Measurements from ENCODE around the gene ZBTB25. TPM values are rescaled to one million over a fixed set of nuclear protein-coding genes. Genes with fewer than 3 reads are reported as not detected.
"Not testable (repeated sequence)": the region's sequence is repeated elsewhere in the genome, so short reads cannot be mapped to it uniquely, and the experiment has no call there.

The ZBTB25 gene
- total and polyA plus RNA-seq, 2 experiments from 2014 or later, result 11.3 to 13.3 TPM

- Histone ChIP-seq H3K27me3 (no peaks in the 10 kb centered on the region), H3K4me3 (no peak overlapping the region), H3K9me3 (ENCODE audit: low read depth) (no peaks in the 10 kb centered on the region), H3K27ac (no peak overlapping the region), H3K4me1 (ENCODE audit: low read depth) (no peaks in the 10 kb centered on the region), H3K36me3 (peaks cover 17% of the 10 kb centered on the region)
- no peak for DNase-seq (ENCODE audit: low read depth in 1 of 2, low spot score in 1 of 2)
- TF ChIP-seq, protein P1, sequence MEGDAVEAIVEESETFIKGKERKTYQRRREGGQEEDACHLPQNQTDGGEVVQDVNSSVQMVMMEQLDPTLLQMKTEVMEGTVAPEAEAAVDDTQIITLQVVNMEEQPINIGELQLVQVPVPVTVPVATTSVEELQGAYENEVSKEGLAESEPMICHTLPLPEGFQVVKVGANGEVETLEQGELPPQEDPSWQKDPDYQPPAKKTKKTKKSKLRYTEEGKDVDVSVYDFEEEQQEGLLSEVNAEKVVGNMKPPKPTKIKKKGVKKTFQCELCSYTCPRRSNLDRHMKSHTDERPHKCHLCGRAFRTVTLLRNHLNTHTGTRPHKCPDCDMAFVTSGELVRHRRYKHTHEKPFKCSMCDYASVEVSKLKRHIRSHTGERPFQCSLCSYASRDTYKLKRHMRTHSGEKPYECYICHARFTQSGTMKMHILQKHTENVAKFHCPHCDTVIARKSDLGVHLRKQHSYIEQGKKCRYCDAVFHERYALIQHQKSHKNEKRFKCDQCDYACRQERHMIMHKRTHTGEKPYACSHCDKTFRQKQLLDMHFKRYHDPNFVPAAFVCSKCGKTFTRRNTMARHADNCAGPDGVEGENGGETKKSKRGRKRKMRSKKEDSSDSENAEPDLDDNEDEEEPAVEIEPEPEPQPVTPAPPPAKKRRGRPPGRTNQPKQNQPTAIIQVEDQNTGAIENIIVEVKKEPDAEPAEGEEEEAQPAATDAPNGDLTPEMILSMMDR (IDR thresholded peaks at IDR 0.05; ENCODE audit: low read depth, low read length), result no peak
Measured at GRCh38 chr14:64520699-64521098, 17.1 kb upstream of the ZBTB25 start.

GRCh38 chr14:64518229-64518628, 14.6 kb upstream of the ZBTB25 start:
- H3K4me1 ChIP-seq (ENCODE audit: low read depth), result peaks cover 5% of the 10 kb centered on the region
- no peak overlapping the region for H3K4me3 ChIP-seq
- no peaks in the 10 kb centered on the region for H3K27me3 ChIP-seq
- TF ChIP-seq, protein P1 (IDR thresholded peaks at IDR 0.05; ENCODE audit: low read depth, low read length), result no peak
- no peaks in the 10 kb centered on the region for H3K9me3 ChIP-seq (ENCODE audit: low read depth)
- peaks cover 13% of the 10 kb centered on the region for H3K36me3 ChIP-seq
- no peak for DNase-seq (ENCODE audit: low read depth in 1 of 2, low spot score in 1 of 2)
- no peak overlapping the region for H3K27ac ChIP-seq

DNA sequence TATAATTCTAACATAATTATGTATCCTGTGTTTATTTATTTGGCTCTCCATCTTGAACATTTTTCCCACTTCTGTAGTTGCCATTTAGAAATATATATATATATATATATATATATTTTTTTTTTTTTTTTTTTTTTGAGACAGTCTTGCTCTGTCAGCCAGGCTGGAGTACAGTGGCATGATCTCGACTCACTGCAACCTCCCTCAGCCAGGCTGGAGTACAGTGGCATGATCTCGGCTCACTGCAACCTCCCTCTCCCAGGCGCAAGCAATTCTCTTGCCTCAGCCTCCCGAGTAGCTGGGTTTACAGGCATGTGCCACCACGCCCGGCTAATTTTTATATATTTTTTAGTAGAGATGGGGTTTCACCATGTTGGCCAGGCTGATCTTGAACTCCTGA, 14.0 kb upstream of the ZBTB25 start:
- not testable (repeated sequence) for H3K27ac ChIP-seq; H3K4me1 ChIP-seq (ENCODE audit: low read depth); H3K4me3 ChIP-seq; DNase-seq (ENCODE audit: low read depth in 1 of 2, low spot score in 1 of 2); H3K9me3 ChIP-seq (ENCODE audit: low read depth); H3K27me3 ChIP-seq
- peaks cover 12% of the 10 kb centered on the region for H3K36me3 ChIP-seq

- H3K4me3 ChIP-seq, result no peak overlapping the region
- DNase-seq (ENCODE audit: low read depth in 1 of 2, low spot score in 1 of 2), result no peak
- TF ChIP-seq, protein P1 (IDR thresholded peaks at IDR 0.05; ENCODE audit: low read depth, low read length), result no peak
Measured at GRCh38 chr14:64516969-64517368, 13.3 kb upstream of the ZBTB25 start.

GRCh38 chr14:64515053-64515452, 11.4 kb upstream of the ZBTB25 start:
- DNase-seq (ENCODE audit: low read depth in 1 of 2, low spot score in 1 of 2), result no peak
- TF ChIP-seq, protein P1 (IDR thresholded peaks at IDR 0.05; ENCODE audit: low read depth, low read length), result no peak

More at GRCh38 chr14:64516969-64517368, 13.3 kb upstream of the ZBTB25 start:
- Histone ChIP-seq H3K27ac (no peak overlapping the region), H3K9me3 (ENCODE audit: low read depth) (no peaks in the 10 kb centered on the region), H3K27me3 (no peaks in the 10 kb centered on the region), H3K36me3 (peaks cover 6% of the 10 kb centered on the region), H3K4me1 (ENCODE audit: low read depth) (peaks cover 11% of the 10 kb centered on the region)

DNA sequence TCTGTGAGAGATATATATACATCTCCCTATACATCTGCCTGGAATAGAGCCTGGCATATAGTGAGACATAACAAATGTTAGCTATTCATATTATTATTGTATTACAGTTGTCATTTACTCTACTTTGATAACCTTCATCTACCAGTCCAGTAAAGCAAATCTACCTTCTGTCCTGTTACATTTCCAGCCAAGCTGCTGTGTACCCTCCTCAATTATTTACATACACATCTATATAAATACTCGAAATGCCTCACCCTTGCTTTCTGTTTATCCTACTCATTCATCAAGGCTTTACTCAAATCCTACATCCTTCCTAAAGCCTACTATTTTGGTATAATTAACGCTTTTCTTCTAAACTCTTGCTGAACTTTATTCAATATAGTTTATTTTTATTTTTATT, 9.6 kb upstream of the ZBTB25 start:
- H3K4me3 ChIP-seq, result no peak overlapping the region
- H3K27ac ChIP-seq, result no peak overlapping the region
- no peaks in the 10 kb centered on the region for H3K36me3 ChIP-seq
- TF ChIP-seq, protein P1 (IDR thresholded peaks at IDR 0.05; ENCODE audit: low read depth, low read length), result no peak
- H3K9me3 ChIP-seq (ENCODE audit: low read depth), result no peaks in the 10 kb centered on the region
- H3K4me1 ChIP-seq (ENCODE audit: low read depth), result peaks cover 19% of the 10 kb centered on the region
- DNase-seq (ENCODE audit: low read depth in 1 of 2, low spot score in 1 of 2), result no peak
- no peaks in the 10 kb centered on the region for H3K27me3 ChIP-seq

More at GRCh38 chr14:64515053-64515452, 11.4 kb upstream of the ZBTB25 start:
- Histone ChIP-seq H3K9me3 (ENCODE audit: low read depth) (no peaks in the 10 kb centered on the region), H3K27me3 (no peaks in the 10 kb centered on the region), H3K4me3 (no peak overlapping the region), H3K27ac (no peak overlapping the region), H3K4me1 (ENCODE audit: low read depth) (peaks cover 19% of the 10 kb centered on the region), H3K36me3 (no peaks in the 10 kb centered on the region)
